Mesendoderm (in vitro differentiated cells): ENCODE data around the gene PTPRJ.

ENCODE experiments used
- DNase-seq: peaks from one replicate; pipeline ENCODE4 v3.0.0; 2013
- H2AK5ac ChIP-seq: 2 replicates; pipeline ENCODE4 v1.6.1; 2013; ENCODE audit warnings: low read length, inconsistent platforms
- H2BK120ac ChIP-seq: 2 replicates; pipeline ENCODE4 v1.6.1; 2013; ENCODE audit warnings: low read depth, mild to moderate bottlenecking, low read length, moderate library complexity, mixed read lengths
- H2BK15ac ChIP-seq: replicated peaks from 2 replicates; pipeline ENCODE4 v1.6.1; 2013; ENCODE audit warnings: low read depth, mild to moderate bottlenecking, moderate library complexity
- H2BK5ac ChIP-seq: 2 replicates; pipeline ENCODE4 v1.6.1; 2013; ENCODE audit warnings: low read length, inconsistent platforms
- H3K18ac ChIP-seq: 2 replicates; pipeline ENCODE4 v1.6.1; 2013; ENCODE audit warnings: mild to moderate bottlenecking, low read length, mixed read lengths
- H3K23ac ChIP-seq: one replicate; pipeline ENCODE4 v1.6.1; 2013; ENCODE audit warnings: low read length
- H3K27ac ChIP-seq: 2 replicates; pipeline ENCODE4 v1.5.1; 2013; ENCODE audit warnings: low read depth, mild to moderate bottlenecking, inconsistent platforms, low read length, moderate library complexity
- H3K27me3 ChIP-seq: 2 replicates; pipeline ENCODE4 v1.6.1; 2013; ENCODE audit warnings: low read length, control low read depth, mild to moderate bottlenecking, inconsistent platforms; ENCODE audit not compliant: insufficient read depth, poor library complexity
- H3K36me3 ChIP-seq: 2 replicates; pipeline ENCODE4 v1.6.1; 2013; ENCODE audit warnings: low read length, inconsistent platforms; ENCODE audit not compliant: control insufficient read depth, insufficient read depth
- H3K4ac ChIP-seq: one replicate; pipeline ENCODE4 v1.6.1; 2013; ENCODE audit warnings: low read depth, mild to moderate bottlenecking, low read length, moderate library complexity
- H3K4me1 ChIP-seq: 2 replicates; pipeline ENCODE4 v1.6.1; 2013; ENCODE audit warnings: low read depth, low read length, inconsistent platforms; ENCODE audit not compliant: control insufficient read depth
- H3K4me2 ChIP-seq: 2 replicates; pipeline ENCODE4 v1.6.1; 2013; ENCODE audit warnings: low read length
- H3K4me3 ChIP-seq: 2 replicates; pipeline ENCODE4 v1.5.1; 2013; ENCODE audit warnings: mild to moderate bottlenecking, low read length
- H3K56ac ChIP-seq: one replicate; pipeline ENCODE4 v1.6.1; 2013; ENCODE audit warnings: low read length
- H3K79me1 ChIP-seq: 2 replicates; pipeline ENCODE4 v1.6.1; 2013; ENCODE audit warnings: low read length, inconsistent platforms
- H3K79me2 ChIP-seq: 2 replicates; pipeline ENCODE4 v1.6.1; 2013; ENCODE audit warnings: mild to moderate bottlenecking, low read length; ENCODE audit not compliant: control insufficient read depth, insufficient read depth
- H3K9ac ChIP-seq: 2 replicates; pipeline ENCODE4 v1.6.1; 2013; ENCODE audit warnings: low read length, inconsistent platforms
- H4K5ac ChIP-seq: one replicate; pipeline ENCODE4 v1.6.1; 2013; ENCODE audit warnings: low read length
- H4K8ac ChIP-seq: one replicate; pipeline ENCODE4 v1.6.1; 2013; ENCODE audit warnings: low read depth, mild to moderate bottlenecking, control low read depth, low read length, moderate library complexity
- WGBS: extraction: QIAGEN DNeasy Blood & Tissue Kit; methylation state at CpG from one replicate; pipeline ENCODE4 v1.1.7; 2013; ENCODE audit warnings: low lambda C conversion rate, missing lambda C conversion rate; ENCODE audit not compliant: insufficient coverage; ENCODE audit errors: extremely low coverage; 5-methylcytosine and 5-hydroxymethylcytosine counted together

Gene PTPRJ

GRCh38 chr11:48062649-48063048, 82.3 kb downstream of the PTPRJ start:
- Histone ChIP-seq H2BK120ac (no peak overlapping the region), H3K4me2 (no peak overlapping the region), H3K79me1 (peaks cover 1% of the 10 kb centered on the region), H2BK5ac (no peak overlapping the region), H2BK15ac (no peak overlapping the region), H3K18ac (no peak overlapping the region), H3K9ac (no peak overlapping the region), H3K4me1 (peaks cover 4% of the 10 kb centered on the region), H3K27me3 (no peaks in the 10 kb centered on the region), H4K8ac (no peak overlapping the region), H3K79me2 (no peaks in the 10 kb centered on the region), H4K5ac (no peak overlapping the region), H3K36me3 (no peaks in the 10 kb centered on the region), H3K23ac (no peak overlapping the region), H3K4ac (no peak overlapping the region), H3K56ac (no peak overlapping the region), H3K4me3 (no peak overlapping the region), H3K27ac (no peak overlapping the region), H2AK5ac (no peak overlapping the region)
- no CpG with 5 or more reads among the region's 3 CpGs for WGBS
- no peak for DNase-seq

- Histone ChIP-seq H3K4me1 (peaks cover 4% of the 10 kb centered on the region), H3K23ac (no peak overlapping the region), H3K36me3 (no peaks in the 10 kb centered on the region), H3K56ac (no peak overlapping the region), H3K18ac (no peak overlapping the region), H3K4me3 (no peak overlapping the region), H4K5ac (no peak overlapping the region), H3K27me3 (no peaks in the 10 kb centered on the region), H4K8ac (no peak overlapping the region), H3K4me2 (no peak overlapping the region), H3K4ac (no peak overlapping the region), H2BK120ac (no peak overlapping the region), H3K9ac (no peak overlapping the region), H2AK5ac (no peak overlapping the region), H3K27ac (no peak overlapping the region), H3K79me1 (peaks cover 1% of the 10 kb centered on the region), H3K79me2 (no peaks in the 10 kb centered on the region), H2BK15ac (no peak overlapping the region), H2BK5ac (no peak overlapping the region)
- no CpG with 5 or more reads among the region's 2 CpGs for WGBS
- DNase-seq: no peak
Measured at GRCh38 chr11:48063424-48063978, 83.1 kb downstream of the PTPRJ start.

GRCh38 chr11:48064306-48064705, 83.9 kb downstream of the PTPRJ start:
- peaks cover 1% of the 10 kb centered on the region for H3K79me1 ChIP-seq
- no peak overlapping the region for H3K27ac ChIP-seq
- peaks cover 3% of the 10 kb centered on the region for H3K4me1 ChIP-seq
- H3K79me2 ChIP-seq: no peaks in the 10 kb centered on the region
- H3K56ac ChIP-seq: no peak overlapping the region
- no peak overlapping the region for H4K5ac ChIP-seq
- H3K27me3 ChIP-seq: no peaks in the 10 kb centered on the region
- no peak overlapping the region for H2BK15ac ChIP-seq
- H2AK5ac ChIP-seq: no peak overlapping the region
- no peak overlapping the region for H3K4me2 ChIP-seq
- no CpG with 5 or more reads among the region's 8 CpGs for WGBS
- H3K23ac ChIP-seq: no peak overlapping the region
- no peaks in the 10 kb centered on the region for H3K36me3 ChIP-seq
- no peak overlapping the region for H3K4me3 ChIP-seq
- no peak overlapping the region for H3K18ac ChIP-seq
- no peak overlapping the region for H3K4ac ChIP-seq
- DNase-seq: no peak
- no peak overlapping the region for H2BK120ac ChIP-seq
- H4K8ac ChIP-seq: no peak overlapping the region
- no peak overlapping the region for H3K9ac ChIP-seq
- H2BK5ac ChIP-seq: no peak overlapping the region

- WGBS: no CpG with 5 or more reads among the region's 10 CpGs
- Histone ChIP-seq H3K9ac (no peak overlapping the region), H4K8ac (no peak overlapping the region)
Measured at GRCh38 chr11:48066881-48067800, 86.8 kb downstream of the PTPRJ start.

GRCh38 chr11:48073031-48073861, 92.9 kb downstream of the PTPRJ start:
- no peak for DNase-seq

More at GRCh38 chr11:48066881-48067800, 86.8 kb downstream of the PTPRJ start:
- no peak overlapping the region for H2BK15ac ChIP-seq
- no peak overlapping the region for H2BK120ac ChIP-seq
- H3K23ac ChIP-seq: no peak overlapping the region
- peak overlapping the region; percentile 1 for H3K56ac ChIP-seq
- H3K4me2 ChIP-seq: no peak overlapping the region
- DNase-seq: peak; percentile 43
- H3K27me3 ChIP-seq: no peaks in the 10 kb centered on the region
- no peak overlapping the region for H2BK5ac ChIP-seq
- no peak overlapping the region for H3K4ac ChIP-seq
- H3K79me1 ChIP-seq: peaks cover 1% of the 10 kb centered on the region
- no peak overlapping the region for H4K5ac ChIP-seq
- H3K79me2 ChIP-seq: no peaks in the 10 kb centered on the region
- H2AK5ac ChIP-seq: no peak overlapping the region
- no peak overlapping the region for H3K27ac ChIP-seq
- H3K18ac ChIP-seq: no peak overlapping the region
- H3K36me3 ChIP-seq: no peaks in the 10 kb centered on the region
- peaks cover 2% of the 10 kb centered on the region for H3K4me1 ChIP-seq
- no peak overlapping the region for H3K4me3 ChIP-seq

More at GRCh38 chr11:48073031-48073861, 92.9 kb downstream of the PTPRJ start:
- H3K4me1 ChIP-seq: no peaks in the 10 kb centered on the region
- H3K23ac ChIP-seq: no peak overlapping the region
- H3K79me2 ChIP-seq: no peaks in the 10 kb centered on the region
- no peak overlapping the region for H2AK5ac ChIP-seq
- H3K36me3 ChIP-seq: no peaks in the 10 kb centered on the region
- H3K4me2 ChIP-seq: no peak overlapping the region
- no peak overlapping the region for H3K18ac ChIP-seq
- H3K79me1 ChIP-seq: peaks cover 1% of the 10 kb centered on the region
- H2BK120ac ChIP-seq: no peak overlapping the region
- H3K4ac ChIP-seq: no peak overlapping the region
- no peak overlapping the region for H4K5ac ChIP-seq
- no peak overlapping the region for H3K4me3 ChIP-seq
- no peak overlapping the region for H2BK15ac ChIP-seq
- H3K27ac ChIP-seq: no peak overlapping the region
- no peaks in the 10 kb centered on the region for H3K27me3 ChIP-seq
- H3K56ac ChIP-seq: no peak overlapping the region
- H3K9ac ChIP-seq: no peak overlapping the region
- H2BK5ac ChIP-seq: no peak overlapping the region
- WGBS: no CpG with 5 or more reads among the region's 8 CpGs
- no peak overlapping the region for H4K8ac ChIP-seq
